K562 (cell line): Measurements from ENCODE around the gene SUPT3H. TPM values are rescaled to one million over a fixed set of nuclear protein-coding genes. Genes with fewer than 3 reads are reported as not detected.
"Not testable (repeated sequence)": the region's sequence is repeated elsewhere in the genome, so short reads cannot be mapped to it uniquely, and the experiment has no call there.

Experiments
- ATAC-seq: fragments of 200-7000 bp; cut with Tn5 transposase; 3 replicates; pipeline ENCODE4 v1.9.1; 2020; ENCODE audit warnings: moderate library complexity
- BruUV-seq: library from RNA; stranded (reverse); fragments of 400-500 nt; replicated peaks from 2 replicates; lab custom pipeline; 2021; lab: Mats Ljungman, UMichigan
- CTCF ChIA-PET: fragments of 300-600 bp; formaldehyde crosslinking; extraction: SDS; loops from one replicate; lab custom pipeline; 2021; ENCODE audit warnings: low intra/inter-chr PET ratio; lab: Yijun Ruan, JAX
- POLR2A ChIA-PET: fragments of 300-600, 350-650 bp; sonication (Branson Sonifier 250); formaldehyde crosslinking; extraction: SDS; loops from one replicate; lab custom pipeline; 2021; ENCODE audit warnings: antibody characterized with exemption, inconsistent platforms; lab: Yijun Ruan, JAX
- DNase-seq, 4 experiments: peaks; one replicate each; pipeline versions ENCODE4 v3.0.0 to v3.0.0-alpha.2; 2011 to 2018; ENCODE audit warnings: low spot score in 3 of 4, mixed read lengths in 3 of 4; ENCODE audit errors: extremely low read depth in 1 of 4
- FAIRE-seq: peaks from 2 replicates; lab custom pipeline; 2011; peaks lifted over from hg19 to GRCh38; lab: Jason Lieb, UNC
- H2AFZ ChIP-seq: 2 replicates; pipeline ENCODE4 v1.6.0; 2011; ENCODE audit warnings: low read depth, low read length, control low read depth, inconsistent platforms
- H3K27ac ChIP-seq: fragments of 200-600 bp; 3 replicates; pipeline ENCODE4 v1.8.0; 2011; ENCODE audit warnings: low read depth, mild to moderate bottlenecking, control low read depth, inconsistent platforms, low read length, moderate library complexity, mixed read lengths; ENCODE audit errors: extremely low read depth
- H3K27me3 ChIP-seq, 2 experiments: fragments of 300-600 bp in 1 of 2; 2 replicates in 1 of 2; 3 replicates in 1 of 2; pipeline versions ENCODE4 v1.6.0 to v1.8.0; 2011; ENCODE audit warnings: inconsistent platforms in 2 of 2, low read length in 2 of 2, mild to moderate bottlenecking in 1 of 2, mixed read lengths in 1 of 2, moderate library complexity in 1 of 2; ENCODE audit not compliant: control insufficient read depth in 2 of 2, insufficient read depth in 2 of 2
- H3K36me3 ChIP-seq: fragments of 300-600 bp; 3 replicates; pipeline ENCODE4 v1.8.0; 2011; ENCODE audit warnings: mild to moderate bottlenecking, low read length, inconsistent platforms; ENCODE audit not compliant: control insufficient read depth, insufficient read depth
- H3K4me1 ChIP-seq, 2 experiments: fragments of 200-600 bp in 1 of 2; replicated peaks in 1 of 2; 2 replicates in 1 of 2; 3 replicates in 1 of 2; pipeline versions ENCODE4 v1.5.1 to v1.8.0; 2011; ENCODE audit warnings: inconsistent platforms in 2 of 2, low read length in 2 of 2, mild to moderate bottlenecking in 1 of 2, mixed read lengths in 1 of 2, moderate library complexity in 1 of 2; ENCODE audit not compliant: control insufficient read depth in 2 of 2, insufficient read depth in 2 of 2
- H3K4me2 ChIP-seq: 2 replicates; pipeline ENCODE4 v1.6.1; 2011; ENCODE audit warnings: low read length, control low read depth, inconsistent platforms, mixed read lengths; ENCODE audit not compliant: insufficient read depth
- H3K4me3 ChIP-seq: fragments of 200-600 bp; sonication (generic), shearing (Covaris generic); 2 replicates; pipeline ENCODE4 v1.5.1; 2016; ENCODE audit warnings: control low read depth, inconsistent platforms
- H3K79me2 ChIP-seq: fragments of 200-600 bp; 3 replicates; pipeline ENCODE4 v1.8.0; 2011; ENCODE audit warnings: low read length, inconsistent platforms; ENCODE audit not compliant: control insufficient read depth, insufficient read depth
- H3K9ac ChIP-seq, 2 experiments: 2 replicates each; pipeline versions ENCODE4 v1.6.0 to v1.6.1; 2011; ENCODE audit warnings: low read depth in 2 of 2, low read length in 2 of 2, control low read depth in 1 of 2, inconsistent platforms in 1 of 2, mild to moderate bottlenecking in 1 of 2, mixed read lengths in 1 of 2; ENCODE audit not compliant: insufficient read depth in 1 of 2
- H3K9me1 ChIP-seq: one replicate; pipeline ENCODE4 v1.6.0; 2011; ENCODE audit warnings: inconsistent platforms, mild to moderate bottlenecking, low read length, moderate library complexity; ENCODE audit not compliant: control insufficient read depth, insufficient read depth
- H3K9me3 ChIP-seq: replicated peaks from 2 replicates; pipeline ENCODE4 v1.5.1; 2011; ENCODE audit warnings: low read depth, low read length, inconsistent platforms; ENCODE audit not compliant: control insufficient read depth, insufficient read depth
- H4K20me1 ChIP-seq: replicated peaks from 2 replicates; pipeline ENCODE4 v1.6.1; 2011; ENCODE audit warnings: low read length, inconsistent platforms, mixed read lengths; ENCODE audit not compliant: control insufficient read depth, insufficient read depth
- BCOR ChIP-seq: fragments of 450-650 bp; IDR thresholded peaks from 2 replicates; pipeline ENCODE4 v1.6.1; 2016
- CBX2 ChIP-seq: fragments of 200-600 bp; sonication (generic); IDR thresholded peaks from one replicate; pipeline ENCODE4 v1.6.1; 2012; ENCODE audit warnings: mild to moderate bottlenecking, low read length, inconsistent platforms; ENCODE audit not compliant: insufficient read depth, poor library complexity, severe bottlenecking
- ETV1 ChIP-seq: fragments of 450-650 bp; conservative IDR thresholded peaks from 2 replicates; pipeline ENCODE4 v1.6.1; 2016; ENCODE audit warnings: missing genetic modification characterization, control low read depth, low read depth, missing compliant biosample characterization
- GABPA ChIP-seq: fragments of 200-800 bp; sonication (Bioruptor generic); conservative IDR thresholded peaks from 2 replicates; pipeline ENCODE4 v1.6.1; 2016; ENCODE audit warnings: low read depth, missing genetic modification characterization, missing compliant biosample characterization
- HBP1 ChIP-seq: fragments of 450-650 bp; formaldehyde crosslinking; IDR thresholded peaks from 2 replicates; pipeline ENCODE4 v1.4.0; 2022; ENCODE audit warnings: missing genetic modification characterization
- KLF10 ChIP-seq: fragments of 250-450 bp; sonication (Bioruptor Pico); IDR thresholded peaks from 2 replicates; pipeline ENCODE4 v1.6.1; 2021; ENCODE audit warnings: matching md5 sums
- MEF2A ChIP-seq: IDR thresholded peaks from 2 replicates; pipeline ENCODE4 v1.6.1; 2011; ENCODE audit warnings: low read depth, mild to moderate bottlenecking, low read length, moderate library complexity; ENCODE audit not compliant: control insufficient read depth
- PCBP1 ChIP-seq: fragments of 200-400 bp; formaldehyde crosslinking; IDR thresholded peaks from 2 replicates; pipeline ENCODE4 v1.6.1; 2018; ENCODE audit warnings: mild to moderate bottlenecking, low read depth, low read length; ENCODE audit not compliant: poor library complexity, severe bottlenecking
- PHB ChIP-seq: fragments of 250-450 bp; sonication (Bioruptor Pico); IDR thresholded peaks from 2 replicates; pipeline ENCODE4 v1.5.0; 2021
- ZBTB43 ChIP-seq: sonication (generic); formaldehyde crosslinking; IDR thresholded peaks from 2 replicates; pipeline ENCODE4 v1.8.0; 2023; ENCODE audit warnings: mild to moderate bottlenecking, missing genetic modification reagents
- ZNF146 ChIP-seq: IDR thresholded peaks from one replicate; pipeline ENCODE4 v1.6.1; 2018; ENCODE audit warnings: missing compliant biosample characterization; ENCODE audit not compliant: unreplicated experiment
- ZNF507 ChIP-seq: conservative IDR thresholded peaks from 2 replicates; pipeline ENCODE4 v1.6.1; 2017; ENCODE audit warnings: missing genetic modification characterization, missing compliant biosample characterization
- WGBS: fragments of 100-300 bp; shearing (Covaris generic); methylation state at CpG from one replicate; pipeline ENCODE4 v1.1.6; 2016; ENCODE audit warnings: low coverage, mixed read lengths; ENCODE audit not compliant: insufficient coverage; ENCODE audit errors: missing lambda C conversion rate; 5-methylcytosine and 5-hydroxymethylcytosine counted together
- in situ Hi-C: fragments of 300-500 bp; cut with MboI; formaldehyde crosslinking; loops from 4 replicates; pipeline ENCODE4 v1.15.0; 2018; ENCODE audit warnings: inconsistent platforms, mixed read lengths
- intact Hi-C: fragments of 100-400 bp; cut with micrococcal nuclease; formaldehyde crosslinking; loops from 2 replicates; pipeline ENCODE4 v1.14.2; 2022
- polyA plus RNA-seq, 8 experiments: library from polyadenylated mRNA; depleted of rRNA in 4 of 8; stranded (reverse) in 5 of 8; unstranded in 3 of 8; fragments of >200 nt; fragmentation: Nextera tagmentation in 2 of 8; fragmentation: Illumina TruSeq in 1 of 8; extraction: Ambion mirVana in 2 of 8; extraction: Trizol in 1 of 8; gene quantifications; 2 replicates each; pipeline versions ENCODE4 v1.2.1 to v1.2.3, GENCODE V29; 2011 to 2014; ENCODE audit warnings: inconsistent platforms in 1 of 8, missing spikeins in 1 of 8
- total RNA-seq, 7 experiments: library from RNA; depleted of rRNA in 6 of 7; stranded (reverse); fragments of >200 nt in 6 of 7; fragmentation: Illumina TruSeq in 2 of 7; extraction: Trizol in 2 of 7; gene quantifications; 2 replicates each; pipeline versions ENCODE4 v1.2.1 to v1.2.3, GENCODE V29; 2011 to 2021; ENCODE audit warnings: low replicate concordance in 1 of 7

Gene SUPT3H
- total and polyA plus RNA-seq, 9 of the 15 experiments (the other 6 are each of a cell fraction or from before 2014, with no cell fraction given): 7.2 to 16.3 (median 11.9) TPM

- H3K4me3 ChIP-seq, H3K9ac ChIP-seq, H3K9me3 ChIP-seq, CTCF ChIA-PET, ATAC-seq, H3K9me1 ChIP-seq, H4K20me1 ChIP-seq, DNase-seq, H3K27ac ChIP-seq, H3K79me2 ChIP-seq, H3K36me3 ChIP-seq, FAIRE-seq, intact Hi-C loops, H3K4me1 ChIP-seq, H3K4me2 ChIP-seq, BruUV-seq, H2AFZ ChIP-seq, in situ Hi-C loops, POLR2A ChIA-PET, H3K27me3 ChIP-seq: not testable (repeated sequence)
- 82% methylated on average over 1 of the region's 3 CpGs for WGBS
- TF ChIP-seq BCOR (peak; percentile 81), ZNF146 (peak; percentile 32)
Observed at GRCh38 chr6:45286707-45287106, 91.0 kb downstream of the SUPT3H start.

- POLR2A ChIA-PET: no interaction called here
- DNase-seq: no peak
Observed at GRCh38 chr6:45278367-45278766, 99.4 kb downstream of the SUPT3H start.

More at GRCh38 chr6:45278367-45278766, 99.4 kb downstream of the SUPT3H start:
- Histone ChIP-seq H3K4me1 (no peaks in the 10 kb centered on the region), H3K9me1 (no peaks in the 10 kb centered on the region), H2AFZ (no peak overlapping the region), H4K20me1 (no peaks in the 10 kb centered on the region), H3K4me2 (no peak overlapping the region), H3K9me3 (no peaks in the 10 kb centered on the region), H3K27me3 (no peaks in the 10 kb centered on the region), H3K27ac (no peak overlapping the region), H3K79me2 (no peaks in the 10 kb centered on the region), H3K36me3 (no peaks in the 10 kb centered on the region), H3K9ac (no peak overlapping the region)
- in situ Hi-C loops: no loop called here
- BruUV-seq: no TSS peak
- ATAC-seq (no peak), FAIRE-seq (no peak)
- CTCF ChIA-PET: no interaction called here
- 86% methylated on average over 1 of the region's 1 CpG for WGBS
- intact Hi-C loops: no loop called here
- TF ChIP-seq CBX2 (no peak), GABPA (tag) (no peak), ZNF507 (tag) (no peak), PHB (CRISPR knock-in tag) (no peak), PCBP1 (no peak), KLF10 (CRISPR knock-in tag) (no peak), ETV1 (tag) (no peak), ZBTB43 (CRISPR knock-in tag) (no peak), HBP1 (CRISPR knock-in tag) (no peak), MEF2A (no peak)
- TF ChIP-seq, all 486 proteins: peak for 0
- H3K4me3 ChIP-seq: no peak overlapping the region
